GM18520 (cell line): Measurements from ENCODE around the gene PSPH.

Experiments used
- ATAC-seq: cut with Tn5 transposase; IDR thresholded peaks from one replicate; pipeline ENCODE4 v1.9.1; 2021; ENCODE audit not compliant: unreplicated experiment

The PSPH gene

GRCh38 chr7:56007167-56007652, 44.0 kb downstream of the PSPH start:
- no peak for ATAC-seq

- ATAC-seq, result no peak
Observed at GRCh38 chr7:56003749-56004148, 47.5 kb downstream of the PSPH start.

- ATAC-seq, result no peak
Observed at GRCh38 chr7:55996856-55997500, 54.3 kb downstream of the PSPH start.

- ATAC-seq, result no peak
Observed at GRCh38 chr7:55992346-55992745, 58.9 kb downstream of the PSPH start.

- no peak for ATAC-seq
Observed at GRCh38 chr7:55983537-55983936, 67.7 kb downstream of the PSPH start.

- no peak for ATAC-seq
Observed at GRCh38 chr7:55980266-55980665, 71.0 kb downstream of the PSPH start.

GRCh38 chr7:55977831-55978230, 73.4 kb downstream of the PSPH start:
- no peak for ATAC-seq

- ATAC-seq, result no peak
Observed at GRCh38 chr7:55975988-55976633, 75.1 kb downstream of the PSPH start.

GRCh38 chr7:55973747-55974250, 77.4 kb downstream of the PSPH start:
- no peak for ATAC-seq

GRCh38 chr7:55970978-55971377, 80.3 kb downstream of the PSPH start:
- no peak for ATAC-seq

GRCh38 chr7:55970561-55970960, 80.7 kb downstream of the PSPH start:
- ATAC-seq, result no peak

GRCh38 chr7:55969391-55969790, 81.9 kb downstream of the PSPH start:
- ATAC-seq, result no peak

GRCh38 chr7:55966851-55967250, 84.4 kb downstream of the PSPH start:
- no peak for ATAC-seq

GRCh38 chr7:55965805-55966421, 85.3 kb downstream of the PSPH start:
- ATAC-seq, result no peak

- no peak for ATAC-seq
Observed at GRCh38 chr7:55965100-55965470, 86.2 kb downstream of the PSPH start.

- ATAC-seq, result peak; percentile 84
Observed at GRCh38 chr7:55964261-55965099, 86.8 kb downstream of the PSPH start, which contains the start of gene NIPSNAP2. Gene NIPSNAP2 (plus strand): TSS chr7:55964585. CDS start chr7:55964610, 25 bp downstream.

GRCh38 chr7:55963584-55964168, 87.6 kb downstream of the PSPH start:
- no peak for ATAC-seq

GRCh38 chr7:55962014-55962413, 89.2 kb downstream of the PSPH start:
- no peak for ATAC-seq
